Fibroblast of gingiva (primary cell): ENCODE measurements around the gene CUBN.
"Not testable (repeated sequence)": the region's sequence is repeated elsewhere in the genome, so short reads cannot be mapped to it uniquely, and the experiment has no call there.

Experiments
- DNase-seq: peaks from one replicate; pipeline ENCODE4 v3.0.0-alpha.2; 2011; ENCODE audit warnings: low read depth

CUBN gene

GRCh38 chr10:16867556-16867955 is 262.1 kb downstream of the CUBN start:
- peak; percentile 42 for DNase-seq

- DNase-seq: no peak
Measured at GRCh38 chr10:16866541-16867275, 262.9 kb downstream of the CUBN start.

DNA sequence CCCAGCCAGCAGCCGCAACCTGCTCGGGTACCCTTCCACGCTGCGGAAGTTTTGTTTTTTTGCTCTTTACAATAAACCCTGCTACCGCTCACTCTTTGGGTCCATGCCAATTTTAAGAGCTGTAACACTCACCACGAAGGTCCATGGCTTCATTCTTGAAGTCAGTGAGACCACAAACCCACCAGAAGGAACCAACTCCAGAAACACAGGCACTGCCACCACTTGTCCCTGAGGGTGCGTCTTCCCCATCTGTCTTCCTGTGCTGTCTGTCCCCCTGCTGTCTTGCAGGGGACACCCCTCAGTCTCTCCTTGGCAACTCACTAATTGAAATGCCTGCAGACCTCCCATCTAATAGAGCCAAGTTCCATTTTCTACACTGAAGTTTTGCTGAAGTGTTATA is 263.8 kb downstream of the CUBN start:
- no peak for DNase-seq

DNA sequence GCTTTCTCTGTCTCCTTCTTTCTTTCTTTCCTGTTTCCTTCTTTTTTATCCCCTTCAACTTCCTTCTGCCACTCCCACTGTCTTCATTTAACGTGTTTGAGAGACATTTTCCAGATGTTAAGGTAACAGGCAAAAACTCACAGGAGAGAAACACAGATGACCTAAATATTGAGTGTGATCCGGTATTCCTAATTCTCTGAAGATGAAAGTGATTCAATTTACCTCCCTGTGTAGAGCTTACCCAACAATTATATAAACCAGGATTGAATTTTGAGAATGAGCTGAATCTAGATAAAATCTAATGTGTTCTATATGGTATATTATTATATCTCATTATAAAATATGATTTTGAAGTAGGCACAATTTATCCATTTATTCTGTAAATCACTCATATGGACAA is 265.8 kb downstream of the CUBN start:
- DNase-seq: no peak

DNA sequence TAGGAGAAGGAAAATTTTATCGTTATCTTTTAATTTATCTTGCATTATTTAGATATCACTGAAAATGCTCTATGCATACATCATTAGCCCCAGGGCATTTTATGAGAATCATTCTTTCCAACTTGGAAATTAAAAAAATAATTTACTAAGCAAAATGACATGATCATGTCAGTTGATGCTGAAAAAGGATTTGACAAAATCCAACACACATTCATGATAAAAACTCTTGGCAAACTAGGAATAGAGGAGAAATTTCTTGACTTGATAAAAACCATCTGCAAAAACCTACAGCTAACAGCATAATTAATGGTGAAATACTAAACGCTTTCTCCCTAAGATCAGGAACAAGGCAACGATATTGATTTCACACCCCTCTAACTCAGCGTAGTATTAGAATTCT is 272.2 kb downstream of the CUBN start:
- DNase-seq: peak; percentile 13

DNA sequence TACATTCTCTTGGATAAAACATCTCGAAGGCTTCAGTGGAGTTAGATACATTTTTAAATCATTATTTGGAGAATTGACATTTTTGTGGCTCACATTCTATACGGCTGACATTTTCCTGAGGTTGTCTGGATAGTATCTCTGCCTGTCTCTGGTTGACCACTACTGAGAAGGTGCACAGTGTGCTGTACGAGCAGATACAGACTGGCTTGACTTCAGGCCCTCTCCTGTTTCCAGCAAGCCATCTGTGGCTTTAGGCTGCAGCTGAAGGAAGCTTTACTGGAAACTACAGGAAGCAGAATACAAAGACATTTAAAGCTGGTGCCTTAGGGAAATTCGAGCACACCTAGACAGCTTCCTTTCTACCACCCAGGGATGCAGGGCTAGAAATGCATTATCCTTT is 273.0 kb downstream of the CUBN start:
- no peak for DNase-seq

- no peak for DNase-seq
Measured at GRCh38 chr10:16856092-16856491, 273.5 kb downstream of the CUBN start.

- DNase-seq: no peak
Measured at GRCh38 chr10:16854623-16855022, 275.0 kb downstream of the CUBN start.

- no peak for DNase-seq
Measured at GRCh38 chr10:16853809-16854208, 275.8 kb downstream of the CUBN start.

DNA sequence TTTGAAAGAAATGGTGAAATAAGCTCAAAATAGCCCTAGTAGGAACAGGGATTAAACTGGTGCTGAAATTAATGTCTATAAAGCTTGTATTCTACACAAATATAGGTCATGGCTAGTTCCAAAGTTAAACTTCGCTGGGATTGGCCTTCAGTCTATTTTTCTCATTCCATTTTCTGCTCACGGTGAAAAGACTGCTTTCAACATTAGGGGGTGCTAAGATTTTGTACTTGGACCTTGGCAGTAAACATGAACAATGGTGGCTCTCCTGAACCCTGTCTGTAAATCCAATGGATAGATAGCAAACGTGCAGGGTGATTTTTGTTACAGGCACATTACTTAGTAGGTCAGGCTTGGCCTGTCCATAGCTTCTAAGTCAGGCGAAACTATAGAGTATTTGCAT is 276.4 kb downstream of the CUBN start:
- peak; percentile 45 for DNase-seq

DNA sequence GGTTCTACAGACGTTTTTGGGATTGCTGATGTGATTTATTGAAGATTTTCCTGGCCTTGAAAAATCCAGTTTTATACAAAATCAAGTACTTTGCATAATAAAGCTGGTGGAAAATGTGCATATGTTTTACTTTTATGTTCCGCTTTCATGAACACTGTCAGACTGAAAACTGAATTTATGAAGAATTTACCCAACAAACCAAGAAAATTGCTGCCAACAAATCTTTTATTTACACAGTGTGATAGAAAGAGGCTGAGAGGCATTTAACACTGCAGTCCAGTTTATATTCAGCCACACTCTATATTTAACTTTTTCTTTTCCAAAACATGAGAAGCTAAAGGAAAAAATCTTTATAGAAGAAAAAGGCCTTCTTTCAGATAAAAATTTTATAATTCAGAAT is 277.0 kb downstream of the CUBN start:
- DNase-seq: no peak

GRCh38 chr10:16848562-16849154 is 281.0 kb downstream of the CUBN start:
- no peak for DNase-seq

- DNase-seq: peak; percentile 85
Measured at GRCh38 chr10:16847644-16848043, 282.0 kb downstream of the CUBN start.

DNA sequence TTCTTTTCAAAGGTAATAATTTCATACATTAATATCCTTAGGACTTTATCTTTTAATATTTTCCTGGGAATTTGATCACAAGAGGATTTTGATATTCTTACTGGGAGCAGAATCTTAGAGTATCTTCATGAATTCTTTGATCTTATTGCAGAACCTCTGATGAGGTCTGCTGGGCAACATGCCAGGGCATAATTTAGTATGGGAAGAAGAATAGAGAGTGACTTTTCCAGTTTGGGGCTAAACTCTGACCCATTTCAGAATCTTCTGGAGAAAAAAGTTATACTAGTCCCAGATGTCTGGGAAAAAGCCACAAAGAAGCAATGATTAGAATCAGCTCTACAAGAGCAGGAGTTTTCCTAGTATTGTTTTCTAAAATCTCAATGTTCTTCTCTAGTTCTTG is 284.4 kb downstream of the CUBN start:
- peak; percentile 77 for DNase-seq

GRCh38 chr10:16843252-16843870 is 286.2 kb downstream of the CUBN start:
- DNase-seq: peak; percentile 79

DNA sequence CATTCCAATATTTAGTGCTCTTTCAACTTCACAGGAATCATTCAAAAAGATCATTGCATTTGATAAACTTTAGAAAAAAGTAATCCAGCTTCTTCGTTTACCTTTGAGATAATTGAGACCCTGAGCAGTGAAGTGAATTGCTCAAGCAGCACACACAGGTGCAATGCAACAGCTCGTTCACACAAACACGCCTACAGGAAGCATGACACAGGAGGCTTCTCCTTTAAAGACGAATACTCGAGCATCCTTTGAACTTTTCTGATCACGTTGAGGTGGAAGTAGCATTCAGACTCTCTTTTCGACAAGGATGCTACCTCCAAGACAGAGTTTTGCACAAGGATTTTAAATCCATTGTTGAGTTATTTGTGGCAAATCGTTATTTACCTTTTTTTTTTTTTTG is 294.4 kb downstream of the CUBN start:
- DNase-seq: no peak

GRCh38 chr10:16832351-16833080 is 297.1 kb downstream of the CUBN start:
- DNase-seq: peak; percentile 91

GRCh38 chr10:16828701-16829175 is 300.9 kb downstream of the CUBN start:
- peak; percentile 51 for DNase-seq

GRCh38 chr10:16828114-16828568 is 301.5 kb downstream of the CUBN start:
- DNase-seq: peak; percentile 72

- DNase-seq: not testable (repeated sequence)
Measured at GRCh38 chr10:16827474-16827873, 302.1 kb downstream of the CUBN start.

DNA sequence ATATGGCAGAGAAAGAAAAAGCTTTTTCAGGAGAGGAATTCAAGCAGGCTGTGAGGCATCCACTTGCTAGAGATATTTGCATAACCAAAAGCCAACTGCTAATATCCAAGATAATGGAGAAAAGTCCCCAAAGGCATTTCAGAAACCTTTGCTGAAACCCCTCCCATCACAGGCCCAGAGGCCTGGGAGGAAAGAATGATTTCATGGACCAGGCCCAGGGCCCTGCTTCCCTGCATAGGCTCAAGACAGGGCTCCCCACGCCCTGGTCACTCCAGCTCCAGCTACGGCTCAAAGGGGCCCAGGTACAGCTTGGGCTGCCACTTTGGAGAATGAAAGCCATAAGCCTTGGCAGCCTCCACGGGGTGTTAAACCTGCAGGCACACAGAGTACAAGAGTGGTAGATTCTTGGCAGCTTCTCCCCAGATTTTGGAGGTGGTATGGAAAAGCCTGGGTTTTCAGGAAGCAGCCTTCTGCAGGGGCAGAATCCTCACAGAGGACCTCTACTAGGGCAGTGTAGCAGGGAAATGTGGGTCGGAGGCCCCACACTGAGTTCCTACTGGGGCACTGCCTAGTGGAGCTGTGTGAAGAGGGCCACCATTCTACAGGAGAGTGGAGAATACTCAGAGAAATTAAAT is 306.8 kb downstream of the CUBN start:
- no peak for DNase-seq

DNA sequence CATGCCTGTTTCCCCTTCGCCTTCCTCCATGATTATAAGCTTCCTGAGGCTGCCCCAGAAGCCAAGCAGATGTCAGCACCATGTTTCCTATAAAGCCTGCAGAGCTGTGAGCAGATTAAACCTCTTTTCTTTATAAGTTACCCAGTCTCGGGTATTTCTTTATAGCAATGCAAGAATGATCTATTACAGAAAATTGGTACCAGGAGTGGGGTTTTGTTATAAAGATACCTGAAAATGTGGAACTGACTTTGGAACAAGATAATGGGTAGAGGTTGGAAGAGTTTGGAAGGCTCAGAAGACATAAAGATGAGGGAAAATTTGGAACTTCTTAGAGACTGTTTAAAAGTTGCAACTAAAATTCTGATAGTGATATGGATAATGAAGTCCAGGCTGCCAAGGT is 307.6 kb downstream of the CUBN start:
- no peak for DNase-seq
